HG02623 (cell line): ENCODE results near the gene CASZ1.

Experiments
- ATAC-seq: cut with Tn5 transposase; IDR thresholded peaks from one replicate; pipeline ENCODE4 v1.9.1; 2021; ENCODE audit warnings: moderate library complexity; ENCODE audit not compliant: unreplicated experiment

CASZ1 gene

DNA sequence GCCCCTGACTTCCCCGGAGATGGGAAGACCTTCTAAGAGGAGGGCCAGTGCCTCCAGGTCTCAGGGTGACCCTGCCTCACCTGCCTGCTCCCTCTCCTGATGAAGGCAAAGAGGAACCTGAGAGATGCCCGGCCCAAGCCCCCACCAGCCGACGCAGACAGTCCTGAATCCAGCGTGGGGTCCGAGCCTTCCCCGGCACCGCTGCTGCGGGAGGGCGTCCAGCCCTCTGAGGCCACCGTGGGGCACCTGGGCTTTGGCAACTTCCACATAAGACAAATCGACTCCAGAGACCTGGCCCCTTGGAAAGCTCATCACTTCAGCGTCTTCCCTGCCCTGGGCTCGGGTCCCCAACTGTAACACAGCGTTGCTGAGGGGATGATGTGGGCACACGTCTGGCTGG lies 122.2 kb downstream of the CASZ1 start:
- ATAC-seq = no peak

DNA sequence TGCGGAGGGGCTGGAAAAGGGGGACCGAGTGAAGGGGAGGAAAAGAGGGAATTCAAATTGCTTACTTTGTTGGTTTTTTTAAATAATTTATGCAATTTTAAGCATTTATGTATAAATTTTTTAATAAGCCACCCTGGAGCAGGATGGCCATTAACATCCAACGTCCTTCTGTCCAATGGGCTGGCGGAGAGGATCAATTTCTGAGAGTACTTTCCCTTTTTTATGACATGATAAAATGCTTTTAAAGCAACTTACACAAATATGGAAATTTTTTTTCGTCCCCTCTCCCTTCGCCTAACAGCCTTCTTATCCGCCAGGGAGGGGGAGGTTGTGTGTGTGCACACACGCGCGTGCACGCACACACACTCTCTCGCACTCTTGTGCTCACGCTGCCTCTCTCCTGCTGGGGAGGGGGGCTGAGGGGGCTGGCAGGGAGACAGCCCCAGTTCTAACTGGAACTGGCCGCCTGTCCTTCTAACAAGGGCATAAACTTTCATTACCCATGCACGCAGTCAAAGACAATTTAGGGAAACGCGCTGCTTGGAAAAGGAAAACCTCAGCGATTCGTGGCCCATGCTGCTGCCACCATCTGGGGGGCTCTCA lies 123.2 kb downstream of the CASZ1 start:
- no peak for ATAC-seq

DNA sequence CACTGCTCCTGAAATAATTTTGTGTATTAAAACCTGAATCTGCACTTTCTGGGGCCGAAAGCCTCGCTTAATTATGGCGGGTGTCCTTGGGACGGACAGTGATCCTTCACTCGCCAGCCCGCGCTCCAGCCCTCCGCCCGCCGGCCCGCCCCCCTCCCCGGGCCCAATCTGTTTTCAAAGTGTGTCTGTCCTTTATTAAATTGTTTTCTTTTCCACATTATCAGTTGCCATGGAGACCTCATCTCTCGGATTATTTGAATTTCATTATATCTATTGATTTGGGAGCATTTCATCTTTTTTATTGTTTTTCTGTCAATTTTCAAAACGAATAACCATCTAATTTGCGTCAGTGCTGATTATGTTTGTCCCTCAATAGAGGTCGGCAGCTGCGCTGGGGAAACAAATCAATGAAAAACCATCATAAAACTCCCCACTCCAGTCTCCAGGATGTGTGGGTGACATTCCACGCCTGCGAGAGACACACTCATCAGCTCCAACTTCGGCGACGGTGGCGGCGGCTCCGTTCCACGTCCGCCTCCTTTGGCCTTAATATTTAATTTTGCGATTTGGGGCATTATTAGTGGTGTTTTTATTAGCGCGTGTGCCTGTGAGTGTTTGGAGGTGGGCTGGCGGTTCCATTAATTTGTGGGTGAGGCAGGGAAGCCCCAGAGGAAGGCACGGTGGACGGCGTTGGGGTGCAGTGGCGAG lies 123.9 kb downstream of the CASZ1 start:
- ATAC-seq = no peak

DNA sequence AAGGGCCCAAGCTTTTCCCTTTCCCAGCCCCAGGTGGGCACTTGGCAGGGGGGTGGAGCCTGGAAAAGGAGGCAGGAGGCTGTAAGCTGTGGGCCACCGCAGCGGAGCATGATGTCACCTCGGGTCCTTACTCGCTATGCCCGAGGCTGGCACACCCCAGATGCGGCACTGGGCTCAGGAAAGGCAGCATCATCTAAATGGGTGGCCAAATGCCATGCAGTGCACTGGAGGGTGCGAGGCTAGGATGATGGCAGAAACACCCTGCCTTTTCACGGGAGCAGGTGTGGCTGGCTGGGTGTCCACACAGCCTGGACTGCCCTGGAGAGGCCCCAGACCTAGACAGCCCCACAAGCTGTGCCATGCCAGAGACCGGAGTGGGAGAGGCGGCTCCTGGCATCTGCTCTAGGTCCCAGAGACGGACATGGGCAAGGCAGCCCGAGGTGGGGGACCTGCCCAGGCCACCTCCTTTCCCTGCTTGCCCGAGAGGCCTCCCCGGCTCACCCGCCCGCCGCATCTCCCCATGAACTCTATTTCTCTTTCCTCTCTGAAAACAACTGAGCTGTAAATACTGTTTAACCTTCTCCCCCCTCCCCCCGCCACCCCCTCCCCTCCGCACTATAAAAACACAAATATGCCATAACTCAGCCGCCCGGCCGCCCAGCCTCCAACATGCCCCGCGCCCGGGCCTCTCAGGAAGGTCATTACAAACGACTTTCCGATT lies 124.7 kb downstream of the CASZ1 start:
- ATAC-seq = no peak

DNA sequence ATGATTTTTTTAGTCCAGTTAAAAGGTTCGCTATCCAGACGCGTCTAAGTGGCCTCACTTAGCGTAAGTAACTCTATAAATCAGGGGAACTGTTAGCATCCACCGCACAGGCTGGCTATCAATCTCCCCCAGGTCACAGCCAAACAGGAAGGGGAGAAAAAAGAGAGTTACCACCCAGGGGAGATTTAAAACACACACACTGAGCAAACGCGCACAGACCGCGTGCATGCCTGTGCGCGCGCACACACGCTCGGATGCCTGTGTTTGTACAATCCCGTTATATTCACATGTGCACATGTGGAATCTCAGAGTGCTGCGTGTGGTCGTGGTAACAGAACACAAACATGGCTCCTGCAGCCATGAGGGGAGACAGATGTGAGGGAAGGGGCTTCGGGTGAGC lies 125.4 kb downstream of the CASZ1 start:
- ATAC-seq = no peak

DNA sequence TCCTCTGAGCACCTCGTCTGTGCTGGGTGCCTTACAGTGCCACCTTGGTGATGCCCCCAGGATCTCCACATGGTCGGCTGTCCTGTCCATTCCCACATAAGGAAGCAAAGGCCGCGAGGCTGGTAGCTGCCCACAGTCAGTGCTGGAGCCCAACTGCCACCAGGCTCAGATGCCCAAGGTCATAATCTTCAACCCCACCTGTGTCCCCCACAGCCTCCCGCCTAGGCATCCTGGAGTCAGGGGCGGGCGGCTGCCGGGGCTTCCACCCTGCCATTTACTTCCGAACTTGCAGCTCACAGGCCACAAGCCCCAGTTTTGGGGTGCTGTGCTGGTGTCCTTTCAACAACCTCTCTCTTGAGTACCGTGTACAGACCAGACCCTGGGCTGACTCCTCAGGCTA lies 126.3 kb downstream of the CASZ1 start:
- ATAC-seq = no peak

DNA sequence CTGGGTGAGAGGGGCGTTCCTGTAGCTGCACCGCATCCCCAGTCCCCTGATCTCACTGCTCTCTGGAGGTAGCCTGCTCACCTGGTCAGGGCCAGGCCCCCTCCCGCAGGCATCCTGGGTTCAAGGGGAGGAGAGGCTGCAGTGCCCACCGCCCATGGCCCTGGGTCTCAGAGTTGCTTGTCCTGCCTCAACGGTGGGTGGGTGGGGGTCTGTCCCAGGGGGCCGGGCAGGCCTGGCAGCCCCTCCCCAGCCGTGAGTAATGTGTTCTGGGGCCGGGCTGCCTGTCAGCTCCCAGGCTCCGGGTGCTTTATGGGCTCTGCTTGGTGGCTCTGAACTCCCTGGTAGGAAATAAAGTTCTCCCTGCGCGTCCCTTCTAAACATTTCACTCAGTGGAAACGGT lies 126.9 kb downstream of the CASZ1 start:
- no peak for ATAC-seq

DNA sequence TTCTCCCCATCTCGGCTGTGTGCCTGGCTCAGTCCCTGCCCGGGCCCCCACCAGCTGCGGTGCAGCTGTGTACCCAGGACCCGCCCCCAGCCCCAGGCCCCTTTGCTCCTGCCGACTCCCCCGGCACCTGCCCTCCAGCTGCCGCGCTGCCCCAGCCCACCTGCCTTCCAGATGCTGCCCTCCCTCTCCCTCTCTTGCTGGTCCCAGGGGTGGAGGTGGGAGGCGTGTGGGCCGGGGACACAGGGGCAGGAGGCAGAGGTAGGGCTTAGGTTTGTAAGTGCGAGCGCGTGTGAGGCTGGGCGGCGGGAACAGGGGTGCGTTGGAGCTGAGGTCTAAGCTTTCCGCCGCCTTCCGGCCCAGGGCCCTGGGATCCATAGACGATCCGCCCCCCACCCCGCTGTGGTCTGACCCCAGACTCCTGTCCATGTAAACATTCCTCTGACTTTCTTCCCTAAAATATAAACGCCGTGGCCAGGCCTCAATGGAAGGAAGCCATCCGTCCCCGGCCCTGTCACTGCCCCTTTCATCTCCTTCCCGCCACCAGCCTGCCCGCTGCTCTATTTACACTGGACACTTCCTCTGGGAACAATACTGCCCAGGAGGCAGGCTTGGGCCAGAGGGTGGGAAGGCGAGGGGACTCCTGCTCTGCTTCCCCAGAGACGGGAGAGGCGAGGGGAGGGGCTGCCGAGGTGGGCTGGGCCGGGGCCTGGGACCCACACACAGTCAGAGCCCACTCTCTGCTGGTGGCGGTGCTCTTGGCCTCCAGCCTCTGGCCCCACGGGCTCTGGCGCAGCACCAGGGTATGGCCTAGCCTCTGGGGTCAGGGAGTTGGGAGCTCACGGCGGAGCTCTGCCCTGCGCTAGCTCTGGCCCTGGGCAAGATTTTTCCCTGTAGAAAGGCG lies 128.3 kb downstream of the CASZ1 start:
- no peak for ATAC-seq

DNA sequence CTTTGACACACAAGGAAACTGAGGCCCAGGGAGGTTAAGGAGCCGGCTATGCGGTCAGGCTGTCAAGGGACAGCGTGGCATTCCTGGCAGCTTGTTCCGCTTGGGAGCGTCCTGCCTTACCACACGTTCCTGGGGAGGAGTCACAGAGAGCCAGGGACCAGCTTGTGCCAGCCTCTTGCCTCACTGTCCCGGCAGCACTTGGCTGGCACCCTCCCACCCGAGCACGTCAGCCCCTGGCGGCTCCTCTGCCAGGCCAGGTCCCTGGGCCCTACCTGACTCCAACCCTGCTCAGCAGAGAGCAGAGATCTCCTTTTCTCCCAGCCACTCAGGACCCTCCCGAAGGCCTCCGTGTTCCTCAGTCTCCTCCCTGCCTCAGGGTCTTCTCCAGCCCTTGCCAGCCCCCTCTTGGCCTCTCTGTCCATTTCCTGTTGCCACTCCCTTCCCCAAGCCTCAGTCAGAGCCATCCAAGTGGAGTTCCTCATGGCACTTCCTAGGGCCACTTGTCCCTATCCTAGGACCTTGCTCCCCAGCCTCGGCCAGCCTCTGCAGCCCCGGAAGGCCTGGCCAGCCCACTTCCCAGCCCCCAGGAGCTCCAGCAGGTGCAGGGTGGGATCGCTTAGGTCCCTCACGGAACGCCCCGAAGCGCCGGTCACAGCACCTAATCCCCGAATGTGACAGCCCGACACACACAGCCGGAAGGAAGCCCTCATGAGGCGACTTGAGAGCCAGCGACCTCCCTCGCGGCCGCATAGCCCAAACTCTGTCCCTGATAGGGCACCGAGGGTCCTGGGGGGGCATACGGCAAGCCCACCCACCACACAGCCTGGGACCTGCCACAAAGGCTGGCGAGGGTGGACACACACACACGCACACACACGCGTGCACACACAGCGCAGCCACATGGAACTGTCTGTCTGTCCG lies 130.3 kb downstream of the CASZ1 start:
- ATAC-seq = no peak

DNA sequence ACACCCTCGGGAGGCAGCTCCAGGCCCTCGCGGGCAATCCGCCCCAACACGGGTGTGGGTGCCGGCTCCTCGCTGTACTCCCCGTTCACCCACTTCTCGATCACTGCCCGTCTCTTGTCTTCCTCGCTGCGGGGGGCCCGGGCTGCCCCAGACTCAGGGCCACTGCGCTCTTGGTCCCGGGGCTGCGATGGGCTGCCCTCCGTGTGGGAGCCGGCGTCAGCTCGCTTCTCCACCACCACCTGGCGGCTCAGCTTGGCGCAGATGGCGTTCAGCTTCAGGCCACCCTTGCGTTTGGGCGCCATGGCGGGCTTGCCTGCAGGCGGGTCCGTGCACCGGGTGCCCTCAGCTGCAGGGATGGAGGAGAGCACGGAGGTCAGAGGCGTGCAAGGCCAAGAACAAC lies 131.2 kb downstream of the CASZ1 start:
- ATAC-seq = no peak

DNA sequence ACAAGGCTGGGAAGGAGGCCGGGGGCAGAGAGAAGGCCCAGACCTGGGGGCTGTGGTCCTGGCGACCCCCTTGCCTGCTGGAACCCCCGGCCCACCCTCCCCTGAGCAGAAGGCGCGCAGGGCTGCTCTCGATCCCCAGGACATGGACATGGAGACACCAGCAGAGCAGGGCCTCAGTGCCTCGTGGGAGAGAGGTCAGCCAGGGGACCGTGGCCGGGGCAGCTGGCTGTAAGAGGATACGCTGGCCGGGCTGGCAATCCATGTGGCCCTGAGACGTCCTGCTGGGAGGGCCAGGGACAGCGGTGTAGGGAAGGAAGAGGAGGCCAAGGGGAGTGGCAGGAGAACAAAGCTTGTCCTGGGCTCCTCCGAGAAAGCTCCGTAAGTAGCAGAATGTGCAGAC lies 132.2 kb downstream of the CASZ1 start:
- ATAC-seq = no peak

DNA sequence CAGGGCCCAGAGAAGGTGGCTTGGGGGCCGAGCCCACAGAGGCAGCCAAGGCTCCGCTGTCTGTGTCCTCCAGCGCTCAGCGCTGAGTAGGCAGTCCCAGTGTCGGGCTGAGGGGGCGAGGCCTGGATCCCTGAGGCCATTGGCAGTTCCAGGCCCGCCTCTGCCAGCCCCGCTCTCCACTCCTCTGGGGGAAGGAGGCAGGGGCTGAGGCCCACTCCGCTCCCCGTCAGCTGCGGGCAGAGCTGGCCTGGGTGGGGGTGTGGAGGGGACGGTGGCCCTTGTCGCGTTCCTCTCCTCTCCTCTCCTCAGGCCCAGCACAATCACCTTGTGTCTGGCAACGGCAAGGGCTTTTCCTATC lies 132.8 kb downstream of the CASZ1 start:
- no peak for ATAC-seq

DNA sequence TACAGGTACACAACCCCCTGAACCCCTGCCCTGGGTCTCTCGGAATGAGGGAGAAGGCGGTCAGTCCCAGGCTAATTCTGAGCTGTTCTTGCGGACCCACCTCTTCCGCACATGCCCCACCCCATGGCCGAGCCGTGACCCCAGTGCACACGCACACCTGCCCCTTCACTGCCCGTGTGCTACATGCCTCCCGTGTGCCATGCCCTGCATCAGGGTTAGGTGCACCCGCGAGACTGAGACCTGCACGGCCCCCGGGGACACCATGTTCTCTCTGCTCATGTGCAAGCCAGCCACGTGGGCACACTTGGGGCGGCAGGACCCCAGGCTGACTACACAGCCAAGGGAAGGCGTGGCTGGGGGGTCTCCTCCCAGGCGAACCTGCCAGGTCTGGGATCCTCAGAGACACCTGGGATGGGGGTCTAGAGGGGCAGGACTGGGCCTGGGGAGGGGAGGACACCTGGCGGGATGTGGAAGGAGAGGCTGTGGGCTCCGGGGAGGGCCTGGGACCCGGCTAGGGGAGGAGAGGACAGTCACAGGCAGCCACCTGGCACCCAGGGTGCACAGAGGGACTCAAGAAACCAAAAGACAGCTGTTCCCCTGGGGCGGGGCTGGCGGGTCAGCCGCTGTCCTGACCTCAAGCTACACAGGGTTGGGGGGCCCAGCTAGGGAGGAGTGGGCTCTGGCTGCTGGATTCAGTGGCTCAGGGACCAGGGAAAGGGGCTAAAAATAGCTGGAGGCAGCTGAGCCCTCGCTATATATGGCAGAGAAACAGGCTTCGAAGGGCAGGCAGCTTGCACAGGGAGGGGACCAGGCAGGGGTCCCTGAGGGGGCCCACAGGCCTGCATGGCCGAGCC lies 133.4 kb downstream of the CASZ1 start:
- ATAC-seq = no peak

DNA sequence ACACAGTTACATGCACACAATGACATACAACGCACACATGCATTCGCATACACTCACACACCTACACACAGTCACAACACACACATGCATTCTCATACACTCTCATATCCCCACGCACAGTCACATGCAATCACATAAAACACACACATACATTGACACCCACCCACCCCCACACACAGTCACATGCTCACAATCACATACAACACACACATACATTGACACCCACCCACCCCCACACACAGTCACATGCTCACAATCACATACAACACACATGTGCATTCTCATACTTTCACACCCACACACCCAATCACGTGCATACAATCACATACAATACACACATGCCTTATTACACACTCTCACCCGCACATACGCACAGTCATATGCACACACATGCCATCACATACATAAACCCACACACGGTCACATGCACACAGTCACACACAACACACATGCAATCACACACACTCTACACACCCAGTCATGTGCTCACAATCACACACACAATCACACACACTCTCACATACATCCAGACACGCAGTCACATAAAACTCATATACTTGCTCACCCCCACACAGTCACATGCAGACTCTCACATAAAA lies 134.3 kb downstream of the CASZ1 start:
- ATAC-seq = no peak

DNA sequence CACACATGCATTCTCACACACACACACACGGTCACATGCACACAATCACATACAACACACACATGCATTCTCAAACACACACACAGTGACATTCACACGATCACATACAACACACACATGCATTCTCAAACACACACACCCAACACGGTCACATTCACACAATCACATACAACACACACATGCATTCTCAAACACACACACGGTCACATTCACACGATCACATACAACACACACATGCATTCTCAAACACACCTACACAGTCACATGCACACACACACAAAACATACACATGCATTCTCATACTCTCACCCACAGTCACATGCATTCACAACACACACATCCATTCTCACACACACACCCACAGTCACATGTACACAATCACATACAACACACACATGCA lies 135.0 kb downstream of the CASZ1 start:
- ATAC-seq = no peak

DNA sequence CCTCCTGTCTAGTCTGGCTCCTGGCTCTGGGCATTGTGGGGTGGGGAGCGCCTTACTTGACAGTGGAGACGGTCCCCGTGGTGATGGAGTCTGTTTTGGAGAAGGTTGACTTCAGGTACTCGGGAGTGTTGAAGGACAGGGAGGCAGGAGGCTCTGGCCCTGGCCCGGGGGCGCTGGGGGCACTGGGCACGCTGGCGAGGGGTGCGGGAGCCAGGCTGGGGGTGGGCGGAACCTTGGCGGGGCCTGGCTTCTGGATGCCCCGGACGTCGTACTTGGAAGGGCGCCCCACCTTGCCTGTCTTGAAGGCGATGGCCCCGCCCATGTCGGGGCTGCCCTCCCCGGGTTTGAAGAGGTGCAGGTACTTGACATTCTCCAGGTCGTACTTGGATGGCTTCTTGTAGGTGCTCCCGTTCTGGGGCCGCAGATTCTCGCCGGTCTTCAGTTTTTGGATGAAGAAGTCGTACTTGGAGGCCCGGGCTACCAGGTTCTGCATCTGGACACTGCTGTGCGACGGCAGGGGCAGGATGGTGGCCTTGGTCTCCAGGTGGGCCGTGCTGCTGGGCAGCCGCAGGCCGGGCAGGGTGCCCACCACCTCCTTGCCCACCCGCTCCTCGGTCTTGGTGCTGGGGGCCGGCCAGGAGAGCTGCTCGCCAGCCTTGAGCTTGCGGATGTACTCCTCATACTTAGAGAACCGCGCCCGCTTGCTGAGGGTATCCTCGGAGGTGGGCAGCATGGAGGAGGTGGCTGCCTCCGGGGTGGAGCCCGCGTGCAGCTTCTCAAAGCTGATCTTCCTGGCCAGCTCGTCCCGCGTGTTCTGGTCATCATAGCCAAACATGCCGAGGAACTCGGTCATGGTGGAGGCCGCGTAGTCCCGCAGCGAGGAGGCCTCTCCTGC lies 136.6 kb downstream of the CASZ1 start:
- no peak for ATAC-seq

DNA sequence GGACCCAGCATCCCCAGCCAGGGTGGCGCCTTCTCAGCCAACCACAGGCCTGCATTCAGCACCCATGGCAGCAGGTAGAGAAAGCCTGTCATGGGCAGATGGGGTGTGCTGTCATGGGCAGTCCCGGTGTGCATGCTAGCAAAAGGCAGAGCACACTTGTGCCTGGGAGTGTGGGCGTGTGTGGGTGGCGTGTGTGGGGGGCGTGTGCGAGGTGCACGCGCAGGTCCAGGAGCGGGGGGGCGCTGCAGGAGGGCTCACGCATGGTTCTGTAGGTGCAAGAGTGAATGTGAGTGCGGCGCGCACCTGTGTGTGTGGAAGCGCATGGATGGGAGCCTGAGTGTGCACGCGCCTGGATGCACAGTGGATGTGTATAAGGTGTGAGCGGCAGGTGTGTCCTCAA lies 137.2 kb downstream of the CASZ1 start:
- ATAC-seq = no peak
